Endometrial microvascular endothelial cells (primary cell): ENCODE results near the gene LUC7L3. TPM values are rescaled to one million over a fixed set of nuclear protein-coding genes. Genes with fewer than 3 reads are reported as not detected.
"Not testable (repeated sequence)": the region's sequence is repeated elsewhere in the genome, so short reads cannot be mapped to it uniquely, and the experiment has no call there.

Source experiments
- in situ Hi-C: cut with HindIII; loops from 2 replicates; pipeline ENCODE4 v1.10.0; 2017; ENCODE audit warnings: low sequenced_read_pairs, low pct_unique_long_range_greater_than_20kb; ENCODE audit errors: inconsistent ontology term
- total RNA-seq: library from RNA; depleted of rRNA; stranded (reverse); fragments of >200 nt; gene quantifications from one replicate; pipeline ENCODE4 v1.2.3, GENCODE V29; 2015; ENCODE audit errors: inconsistent ontology term

LUC7L3 gene
- total RNA-seq, 1 donor from 2014 or later = 15.7 TPM

DNA sequence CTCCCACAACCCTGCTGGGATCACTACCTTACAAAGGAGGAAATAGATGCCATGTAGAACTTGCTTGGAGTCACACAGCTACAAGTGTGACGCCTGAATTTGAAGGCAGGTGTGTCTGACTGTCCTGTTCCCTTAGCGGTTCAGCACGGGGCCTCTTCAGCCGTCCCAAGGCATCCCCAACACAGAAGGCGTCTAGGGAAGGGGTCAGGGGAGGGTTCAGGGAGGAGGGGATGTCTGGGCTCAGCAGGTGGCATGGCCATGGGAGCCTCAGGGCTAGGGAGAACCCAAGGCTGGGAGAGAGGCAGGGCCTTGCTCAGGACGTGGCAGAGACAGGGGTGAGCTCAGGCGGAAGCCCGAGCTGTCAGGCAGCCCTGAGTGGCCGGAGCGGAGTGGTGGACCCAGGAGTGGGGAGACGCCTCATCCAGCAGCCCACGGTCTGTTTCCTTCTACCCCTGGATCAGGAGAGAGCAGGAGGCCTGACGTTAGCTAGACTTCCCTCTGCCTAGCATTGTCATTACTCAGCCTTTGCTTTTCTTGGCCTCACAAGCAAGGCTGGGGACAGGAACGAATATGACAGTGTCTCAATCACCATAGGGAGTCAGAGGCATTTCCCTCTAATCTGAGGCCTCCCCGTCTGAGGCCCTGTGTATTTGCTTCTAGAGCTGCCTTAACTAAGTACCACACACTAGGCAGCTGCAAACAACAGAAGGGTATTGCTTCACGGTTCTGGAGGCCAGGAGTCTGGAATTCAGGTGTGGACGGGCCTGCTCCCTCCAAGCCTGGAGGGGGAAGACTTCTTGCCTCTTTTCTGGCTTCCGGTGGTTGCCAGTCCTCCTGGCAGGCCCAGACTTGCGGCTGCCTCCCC is 79.3 kb downstream of the LUC7L3 start:
- in situ Hi-C loops = no loop called here

DNA sequence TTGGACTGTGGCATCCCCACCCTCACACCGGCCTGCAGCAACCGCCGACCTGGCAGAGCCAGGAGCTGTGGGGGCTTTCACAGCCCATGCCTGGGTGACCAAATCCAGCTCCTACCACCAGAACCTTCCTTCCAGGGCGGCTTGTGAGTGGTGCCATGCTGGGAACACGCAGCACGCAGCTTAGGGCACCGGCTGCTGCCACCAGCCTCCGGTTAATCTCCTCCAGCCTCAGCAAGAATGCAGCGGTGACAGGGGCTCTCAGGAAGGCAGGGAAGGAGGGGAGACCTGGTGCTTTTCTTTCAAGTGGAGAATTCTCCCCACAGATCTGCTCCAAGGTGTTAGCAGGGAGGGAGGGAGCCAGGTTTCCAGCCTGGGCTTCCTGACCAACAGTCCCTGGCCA is 80.2 kb downstream of the LUC7L3 start:
- in situ Hi-C loops = no loop called here

DNA sequence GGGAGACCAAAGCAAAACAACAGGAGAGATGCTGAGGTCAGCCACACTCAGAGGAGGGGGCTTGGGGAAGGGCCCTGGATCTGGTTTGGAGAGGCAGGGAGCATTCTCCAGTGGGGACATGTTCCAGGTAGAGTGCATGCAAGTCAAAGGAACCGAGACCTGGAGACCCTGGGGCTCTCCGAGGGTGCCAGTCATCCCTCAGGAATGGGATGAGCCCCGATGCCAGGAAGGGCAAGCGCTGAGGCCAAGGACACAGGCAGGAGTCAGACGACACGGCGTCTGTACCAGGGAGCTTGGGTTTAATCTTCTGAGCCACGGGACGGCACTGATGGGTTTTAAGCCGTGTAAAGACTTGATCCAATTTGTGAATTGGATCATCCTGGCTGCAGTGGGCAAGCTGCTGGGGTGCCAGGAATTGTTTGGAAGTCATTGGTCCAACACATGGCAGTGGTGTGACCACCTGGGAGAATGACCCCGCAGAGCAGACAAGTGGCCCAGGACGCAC is 80.8 kb downstream of the LUC7L3 start:
- in situ Hi-C loops = no loop called here

DNA sequence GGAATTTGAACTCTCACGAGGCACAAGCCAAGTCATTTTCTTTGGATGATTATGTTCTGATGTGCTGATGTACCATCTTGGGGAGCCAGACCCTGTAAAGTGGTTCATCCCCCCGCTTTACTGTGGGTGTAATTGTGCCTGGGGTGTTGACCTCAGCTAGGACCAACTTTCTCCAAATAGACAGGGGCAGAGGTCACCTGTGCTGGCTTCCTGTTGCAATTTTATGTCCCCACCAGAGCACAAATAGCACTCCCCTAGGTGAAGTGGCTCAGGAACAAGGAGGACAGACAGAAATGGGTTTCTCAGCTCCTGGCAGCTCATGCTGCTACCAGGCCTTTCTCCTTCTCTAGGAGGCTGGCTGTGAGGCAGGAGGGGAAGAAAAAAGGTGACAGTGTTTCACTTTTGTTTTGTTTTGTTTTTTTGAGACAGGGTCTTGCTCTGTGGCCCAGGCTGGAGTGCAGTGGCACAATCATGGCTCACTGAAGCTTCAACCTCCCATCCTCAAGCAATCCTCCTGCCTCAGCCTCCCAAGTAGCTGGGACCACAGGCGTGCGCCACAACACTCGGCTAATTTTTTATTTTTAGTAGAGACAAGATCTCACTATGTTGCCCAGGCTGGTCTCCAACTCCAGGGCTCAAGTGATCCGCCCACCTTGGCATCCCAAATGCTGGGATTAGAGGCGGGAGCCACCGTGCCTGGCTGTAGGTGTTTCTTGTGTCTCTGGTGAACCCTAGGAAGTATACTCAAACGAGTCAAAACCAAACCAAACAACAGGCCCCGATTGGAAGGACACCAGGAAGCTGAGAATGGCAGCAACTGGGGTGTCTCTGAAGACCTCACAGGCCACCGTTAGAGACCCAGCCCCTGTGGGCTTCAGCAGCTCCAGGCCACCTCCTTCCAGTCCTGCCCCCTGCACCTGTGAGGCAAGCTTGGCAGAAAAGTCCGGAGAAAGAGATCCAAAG is 83.5 kb downstream of the LUC7L3 start:
- in situ Hi-C loops = no loop called here

DNA sequence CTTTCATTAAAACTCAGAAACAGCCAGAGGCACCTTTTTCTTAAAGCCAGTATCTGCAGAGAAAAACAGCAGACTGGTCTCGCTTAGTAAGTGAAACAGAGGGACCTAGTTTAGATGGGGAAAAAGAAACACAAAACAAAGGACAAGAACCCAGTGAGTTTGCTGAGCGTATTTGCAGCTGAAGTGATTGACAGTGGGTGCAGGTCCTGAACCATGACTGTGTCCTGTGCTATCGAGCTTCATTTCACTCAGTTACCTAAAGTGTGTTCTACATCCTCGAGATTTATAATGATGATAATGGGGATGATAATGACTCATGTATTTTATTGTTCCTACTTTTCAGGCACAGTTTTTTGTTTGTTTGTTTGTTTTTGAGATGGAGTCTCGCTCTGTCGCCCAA is 84.3 kb downstream of the LUC7L3 start:
- in situ Hi-C loops = no loop called here

DNA sequence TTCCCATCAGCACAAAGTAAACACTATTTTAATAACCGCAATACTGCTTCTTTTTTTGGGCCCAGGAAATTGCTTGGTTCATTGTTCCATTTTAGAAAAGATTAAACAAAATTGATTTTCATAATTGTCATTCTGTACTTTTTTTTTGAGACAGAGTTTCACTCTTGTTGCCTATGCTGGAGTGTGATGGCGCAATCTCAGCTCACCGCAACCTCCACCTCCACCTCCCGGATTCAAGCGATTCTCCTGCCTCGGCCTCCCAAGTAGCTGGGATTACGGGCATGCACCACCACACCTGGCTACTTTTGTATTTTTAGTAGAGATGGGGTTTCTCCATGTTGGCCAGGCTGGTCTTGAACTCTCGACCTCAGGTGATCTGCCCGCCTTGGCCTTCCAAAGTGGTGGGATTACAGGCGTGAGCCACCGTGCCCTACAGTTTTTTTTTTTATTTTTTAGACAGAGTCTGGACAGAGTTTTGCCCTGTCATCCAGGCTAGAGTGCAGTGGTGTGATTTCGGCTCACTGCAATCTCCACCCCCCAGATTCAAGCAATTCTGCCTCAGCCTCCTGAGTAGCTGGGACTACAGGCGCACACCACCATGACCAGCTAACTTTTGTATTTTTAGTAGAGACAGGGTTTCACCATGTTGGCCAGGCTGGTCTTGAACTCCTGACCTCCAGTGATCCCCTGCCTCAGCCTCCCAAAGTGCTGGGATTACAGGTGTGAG is 85.5 kb downstream of the LUC7L3 start:
- in situ Hi-C loops = not testable (repeated sequence)

DNA sequence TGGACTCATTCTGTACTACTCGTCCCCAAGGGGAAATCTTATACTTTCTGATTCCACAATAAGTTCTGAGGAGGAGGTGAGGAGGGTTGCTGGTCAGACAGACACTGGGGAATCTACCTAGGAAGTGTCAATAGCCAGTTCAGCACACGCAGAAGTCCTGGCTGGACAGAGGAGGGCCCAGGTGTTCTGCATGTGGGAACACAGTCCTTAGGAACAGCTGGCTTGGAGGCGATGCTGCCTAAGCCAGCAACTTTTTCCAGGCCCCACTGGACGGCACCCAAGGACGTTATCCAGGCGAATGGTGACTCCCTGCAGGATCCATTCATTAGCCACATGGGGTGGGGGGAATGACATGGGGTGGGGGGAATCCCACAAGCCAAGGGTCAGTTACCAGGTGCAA is 86.1 kb downstream of the LUC7L3 start:
- in situ Hi-C loops = no loop called here

Other genes starting within 250 kb of the LUC7L3 start
- 33.2 TPM for gene RSAD1, start 240.7 kb upstream of the LUC7L3 start, total RNA-seq
- 5.5 TPM for gene MYCBPAP, start 211.2 kb upstream of the LUC7L3 start, total RNA-seq
- gene EPN3, start 186.9 kb upstream of the LUC7L3 start, total RNA-seq = not detected
- 90.3 TPM for gene SPATA20, start 172.4 kb upstream of the LUC7L3 start, total RNA-seq
- gene CACNA1G, start 158.9 kb upstream of the LUC7L3 start, total RNA-seq = not detected
- gene ABCC3, start 84.7 kb upstream of the LUC7L3 start, total RNA-seq = 34.9 TPM
- 43.2 TPM for gene ANKRD40, start 11.7 kb upstream of the LUC7L3 start, total RNA-seq
- not detected for gene ANKRD40CL, start 47.9 kb downstream of the LUC7L3 start, total RNA-seq
- gene WFIKKN2, start 116.0 kb downstream of the LUC7L3 start, total RNA-seq = not detected
- gene TOB1, start 146.8 kb downstream of the LUC7L3 start, total RNA-seq = 7.2 TPM